Common myeloid progenitor, CD34-positive (primary cell): ENCODE results near the gene MINPP1.

ENCODE experiments used
- CTCF ChIA-PET: fragments of 350-600 bp; sonication (Branson Sonifier 250); formaldehyde crosslinking; loops from one replicate; lab custom pipeline; 2021; ENCODE audit warnings: antibody characterized with exemption; lab: Charles Lee
- POLR2A ChIA-PET: fragments of 350-600 bp; sonication (Branson Sonifier 250); formaldehyde crosslinking; loops from one replicate; lab custom pipeline; 2021; ENCODE audit warnings: antibody characterized with exemption; lab: Charles Lee
- DNase-seq, 3 donors: peaks; one replicate each; pipeline versions ENCODE4 v3.0.0 to v3.0.0-alpha.2; 2013
- H3K27ac ChIP-seq, 2 experiments: 1 replicate in 1 of 2; 2 replicates in 1 of 2; pipeline ENCODE4 v1.7.0; 2013; ENCODE audit warnings: inconsistent platforms in 2 of 2, low read length in 2 of 2, mild to moderate bottlenecking in 2 of 2, low read depth in 1 of 2, moderate library complexity in 1 of 2; ENCODE audit not compliant: severe bottlenecking in 2 of 2, insufficient read depth in 1 of 2, poor library complexity in 1 of 2
- H3K27me3 ChIP-seq, 5 experiments: replicated peaks in 2 of 5; 1 replicate in 3 of 5; 2 replicates in 2 of 5; pipeline versions ENCODE4 v1.6.1 to v1.7.0; 2013; ENCODE audit warnings: low read length in 4 of 5, mild to moderate bottlenecking in 2 of 5, moderate library complexity in 2 of 5, inconsistent platforms in 1 of 5; ENCODE audit not compliant: insufficient read depth in 5 of 5, control insufficient read depth in 4 of 5
- H3K36me3 ChIP-seq, 4 experiments: 1 replicate in 2 of 4; 2 replicates in 2 of 4; pipeline versions ENCODE4 v1.6.1 to v1.7.0; 2013; ENCODE audit warnings: low read length in 3 of 4, control low read depth in 1 of 4, mild to moderate bottlenecking in 1 of 4; ENCODE audit not compliant: control insufficient read depth in 4 of 4, insufficient read depth in 4 of 4
- H3K4me1 ChIP-seq, 4 experiments: 1 replicate in 3 of 4; 2 replicates in 1 of 4; pipeline versions ENCODE4 v1.6.1 to v1.7.1; 2013; ENCODE audit warnings: low read length in 3 of 4, mild to moderate bottlenecking in 3 of 4, control low read depth in 1 of 4, inconsistent platforms in 1 of 4, moderate library complexity in 1 of 4; ENCODE audit not compliant: control insufficient read depth in 4 of 4, insufficient read depth in 4 of 4; ENCODE audit errors: control extremely low read depth in 1 of 4
- H3K4me3 ChIP-seq, 7 experiments: 1 replicate in 4 of 7; 2 replicates in 3 of 7; pipeline versions ENCODE4 v1.5.1 to v1.7.0; 2013; ENCODE audit warnings: mild to moderate bottlenecking in 7 of 7, low read length in 6 of 7, moderate library complexity in 6 of 7, inconsistent platforms in 2 of 7, low read depth in 2 of 7, control low read depth in 1 of 7; ENCODE audit not compliant: insufficient read depth in 4 of 7, control insufficient read depth in 1 of 7; ENCODE audit errors: extremely low read depth in 1 of 7
- H3K9me3 ChIP-seq, 5 experiments: 1 replicate in 4 of 5; 2 replicates in 1 of 5; pipeline versions ENCODE4 v1.6.1 to v1.7.1; 2013; ENCODE audit warnings: low read length in 4 of 5, mild to moderate bottlenecking in 2 of 5, inconsistent platforms in 1 of 5, low read depth in 1 of 5, moderate library complexity in 1 of 5; ENCODE audit not compliant: control insufficient read depth in 4 of 5, insufficient read depth in 2 of 5; ENCODE audit errors: control extremely low read depth in 1 of 5
- WGBS: methylation state at CpG from one replicate; pipeline ENCODE4 v1.1.5; 2013; ENCODE audit not compliant: insufficient coverage; 5-methylcytosine and 5-hydroxymethylcytosine counted together

MINPP1 gene

GRCh38 chr10:87593702-87594101 is 89.0 kb downstream of the MINPP1 start:
- ChIA-PET CTCF (no interaction called here), POLR2A (no interaction called here)
- Histone ChIP-seq H3K9me3 (no peaks in the 10 kb centered on the region), H3K27me3 (no peaks in the 10 kb centered on the region), H3K4me3 (no peak overlapping the region), H3K4me1 (peaks cover 0 to 5% (median 0%) of the 10 kb centered on the region in 4 experiments), H3K36me3 (no peaks in the 10 kb centered on the region), H3K27ac (no peak overlapping the region)
- no peak for DNase-seq

GRCh38 chr10:87594181-87594580 is 89.5 kb downstream of the MINPP1 start:
- DNase-seq, result no peak
- no peaks in the 10 kb centered on the region for H3K9me3 ChIP-seq
- ChIA-PET POLR2A (interaction anchor here (0.6 kb wide), 1 partner anchor 141 kb away, joined by 4 read pairs; no protein-coding TSS in a partner anchor), CTCF (no interaction called here)
- no peak overlapping the region for H3K27ac ChIP-seq
- no CpG with 5 or more reads among the region's 1 CpG for WGBS
- H3K4me3 ChIP-seq, result no peak overlapping the region
- peaks cover 0 to 5% (median 0%) of the 10 kb centered on the region in 4 experiments for H3K4me1 ChIP-seq
- H3K36me3 ChIP-seq, result no peaks in the 10 kb centered on the region
- no peaks in the 10 kb centered on the region for H3K27me3 ChIP-seq

- ChIA-PET POLR2A (no interaction called here), CTCF (no interaction called here)
- WGBS, result no CpG with 5 or more reads among the region's 2 CpGs
- H3K4me3 ChIP-seq, result no peak overlapping the region
- DNase-seq, result no peak
- no peaks in the 10 kb centered on the region for H3K9me3 ChIP-seq
- H3K27ac ChIP-seq, result no peak overlapping the region
- no peaks in the 10 kb centered on the region for H3K27me3 ChIP-seq
- no peaks in the 10 kb centered on the region for H3K36me3 ChIP-seq
- peaks cover 0 to 5% (median 0%) of the 10 kb centered on the region in 4 experiments for H3K4me1 ChIP-seq
Measured at GRCh38 chr10:87594864-87595263, 90.2 kb downstream of the MINPP1 start.

- Histone ChIP-seq H3K27me3 (no peaks in the 10 kb centered on the region), H3K4me3 (no peak overlapping the region), H3K4me1 (peaks cover 0 to 13% (median 0%) of the 10 kb centered on the region in 4 experiments), H3K27ac (no peak overlapping the region), H3K9me3 (no peaks in the 10 kb centered on the region), H3K36me3 (no peaks in the 10 kb centered on the region)
- DNase-seq, result peak in 2 of 3 donors; percentile 49 to 53
- WGBS, result no CpG with 5 or more reads among the region's 1 CpG
- ChIA-PET POLR2A (no interaction called here), CTCF (no interaction called here)
Measured at GRCh38 chr10:87596351-87596750, 91.7 kb downstream of the MINPP1 start.

GRCh38 chr10:87598700-87599099 is 94.0 kb downstream of the MINPP1 start:
- H3K9me3 ChIP-seq, result no peaks in the 10 kb centered on the region
- CTCF ChIA-PET, result no interaction called here
- POLR2A ChIA-PET, result no interaction called here
- H3K27me3 ChIP-seq, result no peaks in the 10 kb centered on the region
- no peak for DNase-seq
- no peak overlapping the region for H3K4me3 ChIP-seq
- no peak overlapping the region for H3K27ac ChIP-seq
- peaks cover 0 to 15% (median 3%) of the 10 kb centered on the region in 4 experiments for H3K4me1 ChIP-seq
- H3K36me3 ChIP-seq, result no peaks in the 10 kb centered on the region
- WGBS, result 90% methylated on average over 7 of the region's 8 CpGs

GRCh38 chr10:87600581-87600980 is 95.9 kb downstream of the MINPP1 start:
- ChIA-PET CTCF (no interaction called here), POLR2A (no interaction called here)
- WGBS, result no CpG with 5 or more reads among the region's 1 CpG
- DNase-seq, result peak; percentile 8 to 70 (median 58)
- H3K27me3 ChIP-seq, result no peaks in the 10 kb centered on the region
- H3K4me3 ChIP-seq, result no peak overlapping the region
- peaks cover 0 to 15% (median 3%) of the 10 kb centered on the region in 4 experiments for H3K4me1 ChIP-seq
- no peak overlapping the region for H3K27ac ChIP-seq
- no peaks in the 10 kb centered on the region for H3K9me3 ChIP-seq
- no peaks in the 10 kb centered on the region for H3K36me3 ChIP-seq
